AG10803 (cell line): ENCODE measurements around the gene PFKFB2.
A peak's percentile ranks its signal among the peaks of the same experiment; 100 is the strongest.
"Not testable (repeated sequence)": the region's sequence is repeated elsewhere in the genome, so short reads cannot be mapped to it uniquely, and the experiment has no call there.

Source experiments
- DNase-seq: peaks from one replicate; pipeline ENCODE4 v3.0.0; 2010; ENCODE audit warnings: low read depth
- H3K4me3 ChIP-seq: 2 replicates; pipeline ENCODE4 v1.5.1; 2011; ENCODE audit warnings: mild to moderate bottlenecking, low read length, control low read depth
- CTCF ChIP-seq: conservative IDR thresholded peaks from 2 replicates; pipeline ENCODE4 v1.5.1; 2011; ENCODE audit warnings: mild to moderate bottlenecking, low read length, control low read depth, inconsistent platforms

Gene PFKFB2

GRCh38 chr1:207033302-207033701 lies 19.8 kb upstream of the PFKFB2 start:
- H3K4me3 ChIP-seq: no peak overlapping the region
- no peak for TF ChIP-seq CTCF

GRCh38 chr1:207034208-207034607 lies 18.9 kb upstream of the PFKFB2 start:
- no peak for DNase-seq
- TF ChIP-seq CTCF: no peak
- H3K4me3 ChIP-seq: no peak overlapping the region

More at GRCh38 chr1:207033302-207033701, 19.8 kb upstream of the PFKFB2 start:
- no peak for DNase-seq

DNA sequence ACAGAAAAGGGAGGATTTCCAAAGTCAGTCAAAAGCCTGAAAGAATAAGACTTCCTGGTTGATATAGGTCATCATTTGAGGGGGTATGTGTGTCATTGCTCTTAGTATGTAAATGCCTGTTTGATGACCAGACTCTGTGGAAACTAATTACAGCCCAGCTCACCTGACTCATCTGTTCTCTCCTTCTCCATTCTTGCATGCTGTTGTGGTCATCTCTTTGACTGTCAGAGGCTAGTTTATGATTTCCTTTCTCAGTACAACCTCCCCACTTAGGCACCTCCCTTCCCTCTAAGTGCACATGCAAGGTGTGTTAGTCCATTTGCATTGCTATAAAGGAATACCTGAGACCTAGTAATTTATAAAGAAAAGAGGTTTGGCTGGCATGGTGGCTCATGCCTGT lies 18.1 kb upstream of the PFKFB2 start:
- DNase-seq: peak; percentile 82
- TF ChIP-seq CTCF: no peak
- H3K4me3 ChIP-seq: no peak overlapping the region

- no peak for TF ChIP-seq CTCF
- no peak for DNase-seq
- H3K4me3 ChIP-seq: no peak overlapping the region
These were observed 17.1 kb upstream of the PFKFB2 start for GRCh38 chr1:207035877-207036551.

- DNase-seq: no peak
- no peak overlapping the region for H3K4me3 ChIP-seq
- TF ChIP-seq CTCF: no peak
These were observed 16.2 kb upstream of the PFKFB2 start for GRCh38 chr1:207036865-207037264.

- TF ChIP-seq CTCF: no peak
- no peak for DNase-seq
- no peak overlapping the region for H3K4me3 ChIP-seq
These were observed 13.5 kb upstream of the PFKFB2 start for GRCh38 chr1:207039380-207040180.

DNA sequence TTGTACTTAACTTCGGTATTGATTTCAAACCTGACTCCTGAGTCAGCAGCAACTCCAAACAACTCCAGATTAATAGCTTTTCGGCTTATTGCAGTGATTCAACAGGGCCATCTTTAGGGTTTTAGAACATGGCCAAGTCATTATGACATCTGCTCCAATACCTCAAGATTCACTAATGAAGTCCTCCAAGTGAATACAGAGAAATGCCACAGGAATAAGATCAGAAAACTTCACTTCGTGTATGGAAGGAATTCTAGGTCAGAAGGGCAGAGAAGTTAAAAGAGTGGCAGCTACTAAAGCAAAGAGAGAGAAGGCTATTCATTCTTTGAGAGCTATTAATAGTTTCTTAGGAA lies 12.9 kb upstream of the PFKFB2 start:
- H3K4me3 ChIP-seq: no peak overlapping the region
- TF ChIP-seq CTCF: no peak
- DNase-seq: peak; percentile 79

- H3K4me3 ChIP-seq, DNase-seq: not testable (repeated sequence)
These were observed 11.7 kb upstream of the PFKFB2 start for GRCh38 chr1:207041397-207041796.
